Measurements from ENCODE around the gene PLEKHM2.

Gene PLEKHM2

GRCh38 chr1:15736892-15737261, 52.8 kb downstream of the PLEKHM2 start:
- Histone ChIP-seq H3K4me1 (ENCODE audit: control insufficient read depth in 2 of 2, insufficient read depth in 1 of 2, low read depth in 1 of 2, low read length in 2 of 2) (peaks cover 2 to 10% of the 10 kb centered on the region in 2 donors), H2AFZ (ENCODE audit: low read length) (no peak overlapping the region), H3K27ac (replicated peaks; ENCODE audit: low read length) (no peak overlapping the region), H4K8ac (ENCODE audit: low read depth, low read length) (no peak overlapping the region), H3K27me3 (ENCODE audit: control insufficient read depth in 3 of 3, insufficient read depth in 3 of 3, low read depth in 1 of 3, low read length in 3 of 3) (no peaks in the 10 kb centered on the region), H3K9ac (ENCODE audit: low read depth, low read length, poor library complexity) (peak overlapping the region; percentile 63), H3K4me3 (ENCODE audit: low read length in 2 of 2) (no peak overlapping the region), H3K14ac (ENCODE audit: low read length) (no peak overlapping the region), H2BK5ac (ENCODE audit: low read length) (peak overlapping the region; percentile 87), H2BK15ac (ENCODE audit: low read length) (no peak overlapping the region), H3K36me3 (replicated peaks in 1 of 2; ENCODE audit: control insufficient read depth in 2 of 2, insufficient read depth in 2 of 2, low read length in 2 of 2) (peaks cover 20 to 36% of the 10 kb centered on the region in 2 donors), H4K91ac (ENCODE audit: low read depth, low read length, poor library complexity) (no peak overlapping the region), H3K23ac (ENCODE audit: low read depth, low read length, poor library complexity) (no peak overlapping the region), H2BK12ac (ENCODE audit: low read length) (no peak overlapping the region), H3K79me1 (ENCODE audit: low read depth, low read length) (peaks cover 7% of the 10 kb centered on the region), H3K4ac (ENCODE audit: low read length) (no peak overlapping the region), H3K18ac (ENCODE audit: low read length) (no peak overlapping the region), H3K4me2 (ENCODE audit: insufficient read depth, low read length, poor library complexity, severe bottlenecking) (no peak overlapping the region), H2AK5ac (ENCODE audit: low read depth, low read length) (no peak overlapping the region), H3K9me3 (replicated peaks in 1 of 2; ENCODE audit: control insufficient read depth in 2 of 2, insufficient read depth in 1 of 2, low read depth in 1 of 2, low read length in 2 of 2) (no peaks in the 10 kb centered on the region), H2BK120ac (ENCODE audit: low read depth, low read length) (no peak overlapping the region)
- no CpG with 5 or more reads among the region's 6 CpGs for WGBS, 2 donors (ENCODE audit: extremely low coverage in 2 of 2, insufficient read length in 2 of 2, insufficient replicate concordance in 1 of 2)
- no peak for DNase-seq (ENCODE audit: low spot score)

GRCh38 chr1:15737324-15738319, 53.5 kb downstream of the PLEKHM2 start:
- Histone ChIP-seq H3K14ac (ENCODE audit: low read length) (no peak overlapping the region), H3K79me1 (ENCODE audit: low read depth, low read length) (peaks cover 7% of the 10 kb centered on the region), H3K4ac (ENCODE audit: low read length) (no peak overlapping the region), H3K27me3 (ENCODE audit: control insufficient read depth in 3 of 3, insufficient read depth in 3 of 3, low read depth in 1 of 3, low read length in 3 of 3) (no peaks in the 10 kb centered on the region), H2BK5ac (ENCODE audit: low read length) (no peak overlapping the region), H3K9me3 (replicated peaks in 1 of 2; ENCODE audit: control insufficient read depth in 2 of 2, insufficient read depth in 1 of 2, low read depth in 1 of 2, low read length in 2 of 2) (no peaks in the 10 kb centered on the region), H3K4me1 (ENCODE audit: control insufficient read depth in 2 of 2, insufficient read depth in 1 of 2, low read depth in 1 of 2, low read length in 2 of 2) (peaks cover 2 to 11% of the 10 kb centered on the region in 2 donors), H2BK120ac (ENCODE audit: low read depth, low read length) (no peak overlapping the region), H3K36me3 (replicated peaks in 1 of 2; ENCODE audit: control insufficient read depth in 2 of 2, insufficient read depth in 2 of 2, low read length in 2 of 2) (peaks cover 14 to 28% of the 10 kb centered on the region in 2 donors), H2AK5ac (ENCODE audit: low read depth, low read length) (peak overlapping the region; percentile 61), H4K8ac (ENCODE audit: low read depth, low read length) (no peak overlapping the region), H3K4me3 (ENCODE audit: low read length in 2 of 2) (no peak overlapping the region), H4K91ac (ENCODE audit: low read depth, low read length, poor library complexity) (no peak overlapping the region), H3K9ac (ENCODE audit: low read depth, low read length, poor library complexity) (peak overlapping the region; percentile 2), H3K27ac (replicated peaks; ENCODE audit: low read length) (no peak overlapping the region), H3K4me2 (ENCODE audit: insufficient read depth, low read length, poor library complexity, severe bottlenecking) (no peak overlapping the region), H2AFZ (ENCODE audit: low read length) (no peak overlapping the region), H2BK15ac (ENCODE audit: low read length) (no peak overlapping the region), H2BK12ac (ENCODE audit: low read length) (no peak overlapping the region), H3K23ac (ENCODE audit: low read depth, low read length, poor library complexity) (no peak overlapping the region), H3K18ac (ENCODE audit: low read length) (peak overlapping the region; percentile 59)
- no CpG with 5 or more reads among the region's 20 CpGs for WGBS, 2 donors (ENCODE audit: extremely low coverage in 2 of 2, insufficient read length in 2 of 2, insufficient replicate concordance in 1 of 2)
- DNase-seq (ENCODE audit: low spot score), result no peak

- no peak overlapping the region for H3K14ac ChIP-seq (ENCODE audit: low read length)
- no peak overlapping the region for H3K4me3 ChIP-seq (ENCODE audit: low read length in 2 of 2)
- H3K4me2 ChIP-seq (ENCODE audit: insufficient read depth, low read length, poor library complexity, severe bottlenecking), result no peak overlapping the region
- H3K4me1 ChIP-seq (ENCODE audit: control insufficient read depth in 2 of 2, insufficient read depth in 1 of 2, low read depth in 1 of 2, low read length in 2 of 2), result peaks cover 2 to 11% of the 10 kb centered on the region in 2 donors
- H2BK12ac ChIP-seq (ENCODE audit: low read length), result peak overlapping the region; percentile 10
- no peak overlapping the region for H2BK120ac ChIP-seq (ENCODE audit: low read depth, low read length)
- DNase-seq (ENCODE audit: low spot score), result no peak
- H3K9ac ChIP-seq (ENCODE audit: low read depth, low read length, poor library complexity), result no peak overlapping the region
- H3K27ac ChIP-seq (replicated peaks; ENCODE audit: low read length), result peak overlapping the region; percentile 19
- WGBS, 2 donors (ENCODE audit: extremely low coverage in 2 of 2, insufficient read length in 2 of 2, insufficient replicate concordance in 1 of 2), result no CpG with 5 or more reads among the region's 15 CpGs
- H3K23ac ChIP-seq (ENCODE audit: low read depth, low read length, poor library complexity), result no peak overlapping the region
- H3K36me3 ChIP-seq (replicated peaks in 1 of 2; ENCODE audit: control insufficient read depth in 2 of 2, insufficient read depth in 2 of 2, low read length in 2 of 2), result peaks cover 7 to 19% of the 10 kb centered on the region in 2 donors
- H2AFZ ChIP-seq (ENCODE audit: low read length), result no peak overlapping the region
- no peak overlapping the region for H4K8ac ChIP-seq (ENCODE audit: low read depth, low read length)
- peak overlapping the region; percentile 61 for H2AK5ac ChIP-seq (ENCODE audit: low read depth, low read length)
- no peaks in the 10 kb centered on the region for H3K9me3 ChIP-seq (replicated peaks in 1 of 2; ENCODE audit: control insufficient read depth in 2 of 2, insufficient read depth in 1 of 2, low read depth in 1 of 2, low read length in 2 of 2)
- H3K27me3 ChIP-seq (ENCODE audit: control insufficient read depth in 3 of 3, insufficient read depth in 3 of 3, low read depth in 1 of 3, low read length in 3 of 3), result no peaks in the 10 kb centered on the region
- H3K4ac ChIP-seq (ENCODE audit: low read length), result no peak overlapping the region
- H4K91ac ChIP-seq (ENCODE audit: low read depth, low read length, poor library complexity), result peak overlapping the region; percentile 30
- no peak overlapping the region for H3K18ac ChIP-seq (ENCODE audit: low read length)
- H2BK15ac ChIP-seq (ENCODE audit: low read length), result no peak overlapping the region
- no peak overlapping the region for H2BK5ac ChIP-seq (ENCODE audit: low read length)
- H3K79me1 ChIP-seq (ENCODE audit: low read depth, low read length), result peaks cover 5% of the 10 kb centered on the region
These were observed 54.4 kb downstream of the PLEKHM2 start for GRCh38 chr1:15738416-15739113.

GRCh38 chr1:15739259-15739658, 55.1 kb downstream of the PLEKHM2 start:
- Histone ChIP-seq H2BK120ac (ENCODE audit: low read depth, low read length) (no peak overlapping the region), H2AK5ac (ENCODE audit: low read depth, low read length) (no peak overlapping the region), H3K9ac (ENCODE audit: low read depth, low read length, poor library complexity) (no peak overlapping the region), H3K36me3 (replicated peaks in 1 of 2; ENCODE audit: control insufficient read depth in 2 of 2, insufficient read depth in 2 of 2, low read length in 2 of 2) (peaks cover 2 to 12% of the 10 kb centered on the region in 2 donors), H2AFZ (ENCODE audit: low read length) (no peak overlapping the region), H3K4me2 (ENCODE audit: insufficient read depth, low read length, poor library complexity, severe bottlenecking) (no peak overlapping the region), H4K91ac (ENCODE audit: low read depth, low read length, poor library complexity) (no peak overlapping the region), H4K8ac (ENCODE audit: low read depth, low read length) (no peak overlapping the region), H3K79me1 (ENCODE audit: low read depth, low read length) (peaks cover 4% of the 10 kb centered on the region), H2BK12ac (ENCODE audit: low read length) (no peak overlapping the region), H3K27me3 (ENCODE audit: control insufficient read depth in 3 of 3, insufficient read depth in 3 of 3, low read depth in 1 of 3, low read length in 3 of 3) (peaks cover 0 to 1% (median 0%) of the 10 kb centered on the region in 3 experiments), H3K9me3 (replicated peaks in 1 of 2; ENCODE audit: control insufficient read depth in 2 of 2, insufficient read depth in 1 of 2, low read depth in 1 of 2, low read length in 2 of 2) (no peaks in the 10 kb centered on the region), H3K14ac (ENCODE audit: low read length) (no peak overlapping the region), H3K18ac (ENCODE audit: low read length) (no peak overlapping the region), H3K4me1 (ENCODE audit: control insufficient read depth in 2 of 2, insufficient read depth in 1 of 2, low read depth in 1 of 2, low read length in 2 of 2) (peaks cover 2 to 11% of the 10 kb centered on the region in 2 donors), H3K4ac (ENCODE audit: low read length) (no peak overlapping the region), H2BK5ac (ENCODE audit: low read length) (no peak overlapping the region), H2BK15ac (ENCODE audit: low read length) (no peak overlapping the region), H3K23ac (ENCODE audit: low read depth, low read length, poor library complexity) (peak overlapping the region; percentile 80), H3K27ac (replicated peaks; ENCODE audit: low read length) (no peak overlapping the region), H3K4me3 (ENCODE audit: low read length in 2 of 2) (no peak overlapping the region)
- DNase-seq (ENCODE audit: low spot score), result no peak
- WGBS, 2 donors (ENCODE audit: extremely low coverage in 2 of 2, insufficient read length in 2 of 2, insufficient replicate concordance in 1 of 2), result no CpG with 5 or more reads among the region's 16 CpGs
